HCT116 (cell line): Measurements from ENCODE around the gene KIAA1549. TPM values are rescaled to one million over a fixed set of nuclear protein-coding genes. Genes with fewer than 3 reads are reported as not detected.

Experiments used
- ATAC-seq: fragments of 200-7000 bp; cut with Tn5 transposase; 2 replicates; pipeline ENCODE4 v1.9.1; 2020; ENCODE audit warnings: mild to moderate bottlenecking, moderate library complexity
- BruUV-seq: library from RNA; stranded (reverse); fragments of 400-500 nt; replicated peaks from 2 replicates; lab custom pipeline; 2021; lab: Mats Ljungman, UMichigan
- CTCF ChIA-PET: fragments of 300-600 bp; sonication (Branson Sonifier 250); formaldehyde crosslinking; loops from one replicate; lab custom pipeline; 2021; ENCODE audit warnings: antibody characterized with exemption; lab: Charles Lee
- POLR2A ChIA-PET: fragments of 300-600, 350-600 bp; sonication (Branson Sonifier 250); formaldehyde crosslinking; loops from one replicate; lab custom pipeline; 2021; ENCODE audit warnings: antibody characterized with exemption; lab: Charles Lee
- RAD21 ChIA-PET, 2 experiments: fragments of 300-600 bp; sonication (Branson Sonifier 250); formaldehyde crosslinking; loops; one replicate each; lab custom pipeline; 2023; ENCODE audit warnings: low total read pairs in 2 of 2; ENCODE audit not compliant: uncharacterized antibody in 2 of 2, unreplicated experiment in 2 of 2, low non-redundant PET in 1 of 2; lab: Charles Lee
- DNase-seq: peaks from one replicate; pipeline ENCODE4 v3.0.0-alpha.2; 2010; ENCODE audit warnings: low read depth, low spot score
- H2AFZ ChIP-seq: fragments of 200-600 bp; shearing (Covaris generic), sonication (generic); 2 replicates; pipeline ENCODE4 v1.6.1; 2017; ENCODE audit warnings: low read depth, mixed run types, mixed read lengths, antibody characterized with exemption, low read length; ENCODE audit not compliant: poor library complexity, severe bottlenecking
- H3K27ac ChIP-seq: 2 replicates; pipeline ENCODE4 v1.5.1; 2012; ENCODE audit warnings: low read depth, low read length
- H3K27me3 ChIP-seq: fragments of 200-600 bp; sonication (generic); 2 replicates; pipeline ENCODE4 v1.6.1; 2016; ENCODE audit warnings: mixed run types, low read length, mixed read lengths; ENCODE audit not compliant: insufficient read depth
- H3K36me3 ChIP-seq, 2 experiments: fragments of 200-500 bp in 1 of 2; fragments of 200-600 bp in 1 of 2; sonication (Bioruptor generic) in 1 of 2; sonication (generic) in 1 of 2; 2 replicates each; pipeline versions ENCODE4 v1.5.1 to v1.6.1; 2014 to 2016; ENCODE audit warnings: low read length in 2 of 2, inconsistent platforms in 1 of 2, mixed read lengths in 1 of 2, mixed run types in 1 of 2; ENCODE audit not compliant: insufficient read depth in 2 of 2, control insufficient read depth in 1 of 2
- H3K4me1 ChIP-seq, 2 experiments: fragments of 200-600 bp in 1 of 2; sonication (generic) in 1 of 2; 2 replicates each; pipeline versions ENCODE4 v1.5.1 to v1.6.1; 2012 to 2017; ENCODE audit warnings: low read length in 2 of 2, inconsistent platforms in 1 of 2, mild to moderate bottlenecking in 1 of 2, mixed read lengths in 1 of 2, mixed run types in 1 of 2, moderate library complexity in 1 of 2; ENCODE audit not compliant: insufficient read depth in 2 of 2, control insufficient read depth in 1 of 2
- H3K4me2 ChIP-seq: fragments of 200-600 bp; sonication (generic); 2 replicates; pipeline ENCODE4 v1.6.1; 2017; ENCODE audit warnings: mixed run types, low read length, mixed read lengths
- H3K4me3 ChIP-seq, 2 experiments: fragments of 200-600 bp in 1 of 2; sonication (generic) in 1 of 2; replicated peaks in 1 of 2; 2 replicates each; pipeline ENCODE4 v1.5.1; 2011 to 2016; ENCODE audit warnings: low read length in 2 of 2, control low read depth in 1 of 2, low read depth in 1 of 2, mild to moderate bottlenecking in 1 of 2, mixed read lengths in 1 of 2, mixed run types in 1 of 2
- H3K79me2 ChIP-seq: fragments of 200-600 bp; sonication (generic); 2 replicates; pipeline ENCODE4 v1.6.1; 2017; ENCODE audit warnings: mild to moderate bottlenecking, mixed run types, low read length, moderate library complexity, mixed read lengths; ENCODE audit not compliant: insufficient read depth
- H3K9ac ChIP-seq: fragments of 200-600 bp; sonication (generic); 2 replicates; pipeline ENCODE4 v1.6.1; 2016; ENCODE audit warnings: low read length, mixed read lengths
- H3K9me2 ChIP-seq: fragments of 200-600 bp; sonication (generic), shearing (Covaris generic); 2 replicates; pipeline ENCODE4 v1.6.1; 2017; ENCODE audit warnings: mixed run types, mild to moderate bottlenecking, moderate library complexity; ENCODE audit not compliant: insufficient read depth
- H3K9me3 ChIP-seq, 2 experiments: fragments of 200-500 bp in 1 of 2; fragments of 200-600 bp in 1 of 2; sonication (Bioruptor generic) in 1 of 2; sonication (generic) in 1 of 2; 2 replicates each; pipeline ENCODE4 v1.6.1; 2014 to 2017; ENCODE audit warnings: low read length in 2 of 2, mixed read lengths in 2 of 2, inconsistent platforms in 1 of 2, low read depth in 1 of 2, mild to moderate bottlenecking in 1 of 2, mixed run types in 1 of 2, moderate library complexity in 1 of 2; ENCODE audit not compliant: control insufficient read depth in 1 of 2, insufficient read depth in 1 of 2
- H4K20me1 ChIP-seq: fragments of 200-600 bp; sonication (generic), shearing (Covaris generic); 2 replicates; pipeline ENCODE4 v1.6.1; 2017; ENCODE audit warnings: mixed run types, mild to moderate bottlenecking, moderate library complexity; ENCODE audit not compliant: insufficient read depth
- EZH2 ChIP-seq: fragments of 200-600 bp; sonication (generic); IDR thresholded peaks from 2 replicates; pipeline ENCODE4 v1.6.1; 2017; ENCODE audit warnings: antibody characterized with exemption, mixed run types
- EZH2phosphoT487 ChIP-seq: fragments of 200-600 bp; IDR thresholded peaks from 2 replicates; pipeline ENCODE4 v1.6.1; 2018; ENCODE audit warnings: antibody characterized with exemption, borderline replicate concordance
- RAD21 ChIP-seq: IDR thresholded peaks from 2 replicates; pipeline ENCODE4 v1.6.1; 2012; ENCODE audit warnings: low read depth, mild to moderate bottlenecking
- REST ChIP-seq: IDR thresholded peaks from 2 replicates; pipeline ENCODE4 v1.6.1; 2012; ENCODE audit warnings: low read depth
- SP1 ChIP-seq: IDR thresholded peaks from 2 replicates; pipeline ENCODE4 v1.6.1; 2012; ENCODE audit warnings: low read depth
- SRF ChIP-seq: IDR thresholded peaks from 2 replicates; pipeline ENCODE4 v1.6.1; 2012; ENCODE audit warnings: low read depth
- YY1 ChIP-seq: IDR thresholded peaks from 2 replicates; pipeline ENCODE4 v1.6.1; 2011; ENCODE audit warnings: low read length, low read depth, moderate library complexity, mild to moderate bottlenecking; ENCODE audit not compliant: insufficient replicate concordance; ENCODE audit errors: extremely low read depth
- ZFX ChIP-seq: fragments of 450-650 bp; IDR thresholded peaks from 2 replicates; pipeline ENCODE4 v1.6.1; 2017
- intact Hi-C: fragments of 100-400 bp; cut with micrococcal nuclease; formaldehyde crosslinking; loops from 2 replicates; pipeline ENCODE4 v1.10.0; 2022
- total RNA-seq: library from RNA; stranded (reverse); gene quantifications from one replicate; pipeline ENCODE4 v1.2.1, GENCODE V29; 2021; ENCODE audit not compliant: unreplicated experiment
- TF ChIP-seq, protein P1 (sequence below): IDR thresholded peaks from 2 replicates; pipeline ENCODE4 v1.6.1; 2012
- TF ChIP-seq, protein P2 (sequence below): IDR thresholded peaks from 2 replicates; pipeline ENCODE4 v1.6.1; 2011; ENCODE audit warnings: mild to moderate bottlenecking, low read length, moderate library complexity; ENCODE audit not compliant: insufficient replicate concordance; ENCODE audit errors: extremely low read depth
- TF ChIP-seq, protein P3 (sequence below), 3 experiments: fragments of 200-600 bp in 1 of 3; sonication (generic) in 1 of 3; IDR thresholded peaks in 2 of 3; conservative IDR thresholded peaks in 1 of 3; 2 replicates each; pipeline ENCODE4 v1.5.1; 2012 to 2017; ENCODE audit warnings: low read depth in 2 of 3, low read length in 2 of 3, antibody characterized with exemption in 1 of 3, borderline replicate concordance in 1 of 3, control low read depth in 1 of 3, mild to moderate bottlenecking in 1 of 3, mixed read lengths in 1 of 3, mixed run types in 1 of 3, moderate library complexity in 1 of 3; ENCODE audit not compliant: insufficient read depth in 1 of 3

KIAA1549 gene
- total RNA-seq, 1 experiment from 2014 or later, result 3.9 TPM

- ATAC-seq, result no peak
- intact Hi-C loops, result no loop called here
- no TSS peak for BruUV-seq
- ChIA-PET RAD21 (no interaction called here), POLR2A (no interaction called here), CTCF (no interaction called here)
- TF ChIP-seq EZH2phosphoT487 (no peak), ZFX (no peak), EZH2 (no peak), REST (no peak), RAD21 (no peak), SP1 (no peak), SRF (no peak), YY1 (no peak)
- TF ChIP-seq, protein P1, sequence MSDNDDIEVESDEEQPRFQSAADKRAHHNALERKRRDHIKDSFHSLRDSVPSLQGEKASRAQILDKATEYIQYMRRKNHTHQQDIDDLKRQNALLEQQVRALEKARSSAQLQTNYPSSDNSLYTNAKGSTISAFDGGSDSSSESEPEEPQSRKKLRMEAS, result no peak
- TF ChIP-seq, protein P2, sequence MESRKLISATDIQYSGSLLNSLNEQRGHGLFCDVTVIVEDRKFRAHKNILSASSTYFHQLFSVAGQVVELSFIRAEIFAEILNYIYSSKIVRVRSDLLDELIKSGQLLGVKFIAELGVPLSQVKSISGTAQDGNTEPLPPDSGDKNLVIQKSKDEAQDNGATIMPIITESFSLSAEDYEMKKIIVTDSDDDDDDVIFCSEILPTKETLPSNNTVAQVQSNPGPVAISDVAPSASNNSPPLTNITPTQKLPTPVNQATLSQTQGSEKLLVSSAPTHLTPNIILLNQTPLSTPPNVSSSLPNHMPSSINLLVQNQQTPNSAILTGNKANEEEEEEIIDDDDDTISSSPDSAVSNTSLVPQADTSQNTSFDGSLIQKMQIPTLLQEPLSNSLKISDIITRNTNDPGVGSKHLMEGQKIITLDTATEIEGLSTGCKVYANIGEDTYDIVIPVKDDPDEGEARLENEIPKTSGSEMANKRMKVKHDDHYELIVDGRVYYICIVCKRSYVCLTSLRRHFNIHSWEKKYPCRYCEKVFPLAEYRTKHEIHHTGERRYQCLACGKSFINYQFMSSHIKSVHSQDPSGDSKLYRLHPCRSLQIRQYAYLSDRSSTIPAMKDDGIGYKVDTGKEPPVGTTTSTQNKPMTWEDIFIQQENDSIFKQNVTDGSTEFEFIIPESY, result no peak
- TF ChIP-seq, protein P3, sequence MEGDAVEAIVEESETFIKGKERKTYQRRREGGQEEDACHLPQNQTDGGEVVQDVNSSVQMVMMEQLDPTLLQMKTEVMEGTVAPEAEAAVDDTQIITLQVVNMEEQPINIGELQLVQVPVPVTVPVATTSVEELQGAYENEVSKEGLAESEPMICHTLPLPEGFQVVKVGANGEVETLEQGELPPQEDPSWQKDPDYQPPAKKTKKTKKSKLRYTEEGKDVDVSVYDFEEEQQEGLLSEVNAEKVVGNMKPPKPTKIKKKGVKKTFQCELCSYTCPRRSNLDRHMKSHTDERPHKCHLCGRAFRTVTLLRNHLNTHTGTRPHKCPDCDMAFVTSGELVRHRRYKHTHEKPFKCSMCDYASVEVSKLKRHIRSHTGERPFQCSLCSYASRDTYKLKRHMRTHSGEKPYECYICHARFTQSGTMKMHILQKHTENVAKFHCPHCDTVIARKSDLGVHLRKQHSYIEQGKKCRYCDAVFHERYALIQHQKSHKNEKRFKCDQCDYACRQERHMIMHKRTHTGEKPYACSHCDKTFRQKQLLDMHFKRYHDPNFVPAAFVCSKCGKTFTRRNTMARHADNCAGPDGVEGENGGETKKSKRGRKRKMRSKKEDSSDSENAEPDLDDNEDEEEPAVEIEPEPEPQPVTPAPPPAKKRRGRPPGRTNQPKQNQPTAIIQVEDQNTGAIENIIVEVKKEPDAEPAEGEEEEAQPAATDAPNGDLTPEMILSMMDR (IDR thresholded peaks at IDR 0.05 in 2 of 3, conservative IDR thresholded peaks at IDR 0.05 in 1 of 3; ENCODE audit: borderline replicate concordance in 1 of 3, insufficient read depth in 1 of 3, low read depth in 2 of 3, low read length in 2 of 3), result no peak
- peaks cover 2 to 4% of the 10 kb centered on the region in 2 experiments; a peak in 3 of 4 replicates for H3K4me1 ChIP-seq
- H3K9me3 ChIP-seq, result no peaks in the 10 kb centered on the region
- peaks cover 33% of the 10 kb centered on the region for H3K79me2 ChIP-seq
- no peak overlapping the region for H2AFZ ChIP-seq
- H3K4me3 ChIP-seq, result no peak overlapping the region
- no peak overlapping the region for H3K27ac ChIP-seq
- H3K27me3 ChIP-seq, result no peaks in the 10 kb centered on the region
- H3K4me2 ChIP-seq, result no peak overlapping the region
- H3K9me2 ChIP-seq, result no peaks in the 10 kb centered on the region
- H3K9ac ChIP-seq, result no peak overlapping the region
- DNase-seq, result no peak
- peaks cover 40 to 69% of the 10 kb centered on the region in 2 experiments for H3K36me3 ChIP-seq
- H4K20me1 ChIP-seq, result no peaks in the 10 kb centered on the region
Observed at GRCh38 chr7:139029353-139029752, 48.2 kb upstream of the KIAA1549 start.
